Gastrocnemius medialis (tissue), 4 donors: Measurements from ENCODE around the gene ARHGAP26. TPM values are rescaled to one million over a fixed set of nuclear protein-coding genes. Genes with fewer than 3 reads are reported as not detected.

ENCODE experiments used
- ATAC-seq, 2 donors: fragments of 150-250 bp; one replicate each; pipeline ENCODE4 v1.9.1; 2016
- DNase-seq, 2 donors: peaks; one replicate each; pipeline ENCODE4 v3.0.0-alpha.2; 2019
- H3K27ac ChIP-seq, 4 donors: fragments of 200-600 bp; sonication (generic); 1 replicate in 1 of 4; 2 replicates in 3 of 4; pipeline ENCODE4 v1.5.1; 2016 to 2018; ENCODE audit warnings: mild to moderate bottlenecking in 2 of 4, moderate library complexity in 1 of 4
- H3K27me3 ChIP-seq, 3 donors: fragments of 200-600 bp; sonication (generic) in 2 of 3; 1 replicate in 1 of 3; 2 replicates in 2 of 3; pipeline versions ENCODE4 v1.5.1 to v1.6.0; 2016 to 2019; ENCODE audit warnings: mild to moderate bottlenecking in 1 of 3, moderate library complexity in 1 of 3
- H3K36me3 ChIP-seq, 2 donors: fragments of 200-600 bp; sonication (generic) in 1 of 2; one replicate each; pipeline ENCODE4 v1.5.1; 2017 to 2018
- H3K4me1 ChIP-seq, 2 donors: fragments of 200-600 bp; sonication (generic) in 1 of 2; one replicate each; pipeline ENCODE4 v1.5.1; 2016 to 2017; ENCODE audit warnings: mild to moderate bottlenecking in 2 of 2
- H3K4me3 ChIP-seq, 4 donors: fragments of 200-600 bp; sonication (generic) in 3 of 4; 1 replicate in 1 of 4; 2 replicates in 3 of 4; pipeline ENCODE4 v1.5.1; 2016 to 2019; ENCODE audit warnings: mild to moderate bottlenecking in 2 of 4
- H3K9me3 ChIP-seq, 3 donors: fragments of 200-600 bp; sonication (generic) in 2 of 3; 1 replicate in 1 of 3; 2 replicates in 2 of 3; pipeline ENCODE4 v1.5.1; 2016 to 2019
- CTCF ChIP-seq, 5 experiments: fragments of 450-650 bp in 3 of 5; fragments of 200-600 bp in 2 of 5; sonication (generic) in 2 of 5; IDR thresholded peaks in 4 of 5; conservative IDR thresholded peaks in 1 of 5; 1 replicate in 4 of 5; 2 replicates in 1 of 5; pipeline ENCODE4 v1.5.1; 2016 to 2019; ENCODE audit warnings: antibody characterized with exemption in 5 of 5, mild to moderate bottlenecking in 3 of 5, moderate library complexity in 3 of 5
- POLR2A ChIP-seq, 2 donors: fragments of 450-650 bp; IDR thresholded peaks; one replicate each; pipeline ENCODE4 v1.6.1; 2017; ENCODE audit warnings: antibody characterized with exemption in 2 of 2, mild to moderate bottlenecking in 2 of 2, moderate library complexity in 2 of 2
- in situ Hi-C, 4 donors: fragments of 200-750 bp; cut with MboI; loops; one replicate each; pipeline versions ENCODE4 v1.15.0 to v1.8.0; 2017; ENCODE audit warnings: low sequenced_read_pairs in 4 of 4
- intact Hi-C: fragments of 100-400 bp; cut with DNase I; formaldehyde crosslinking; loops from one replicate; pipeline ENCODE4 v1.15.1; 2023; ENCODE audit warnings: low total_unique reads
- total RNA-seq, 4 donors: library from RNA; depleted of rRNA; stranded (reverse); fragments of >200 nt; gene quantifications; one replicate each; pipeline versions ENCODE4 v1.1.0 to v1.2.3, GENCODE V29; 2016

ARHGAP26 gene
- total RNA-seq, 4 donors from 2014 or later, result 9.1 to 22.4 (median 13.4) TPM

GRCh38 chr5:142777850-142778249 lies 7.7 kb downstream of the ARHGAP26 start:
- Histone ChIP-seq H3K27ac (no peak overlapping the region), H3K9me3 (no peaks in the 10 kb centered on the region), H3K27me3 (no peaks in the 10 kb centered on the region), H3K4me1 (peaks cover 35 to 44% of the 10 kb centered on the region in 2 donors), H3K4me3 (no peak overlapping the region), H3K36me3 (no peaks in the 10 kb centered on the region)
- no peak for TF ChIP-seq POLR2A (IDR thresholded peaks at IDR 0.05)
- no peak for TF ChIP-seq CTCF (IDR thresholded peaks at IDR 0.05 in 4 of 5, conservative IDR thresholded peaks at IDR 0.05 in 1 of 5)
- DNase-seq, result no peak
- in situ Hi-C loops, result no loop called here
- no peak for ATAC-seq
- intact Hi-C loops, result loop anchor here (10.0 kb wide), 1 partner anchor 627 kb away; the partner anchor contains the start of gene NR3C1

- no peak for TF ChIP-seq CTCF (IDR thresholded peaks at IDR 0.05 in 4 of 5, conservative IDR thresholded peaks at IDR 0.05 in 1 of 5)
- TF ChIP-seq POLR2A (IDR thresholded peaks at IDR 0.05), result no peak
- ATAC-seq (peak in 1 of 2 donors; percentile 38), DNase-seq (no peak)
- H3K4me1 ChIP-seq, result peaks cover 41 to 48% of the 10 kb centered on the region in 2 donors
- H3K27me3 ChIP-seq, result no peaks in the 10 kb centered on the region
- no peaks in the 10 kb centered on the region for H3K9me3 ChIP-seq
- H3K36me3 ChIP-seq, result no peaks in the 10 kb centered on the region
- intact Hi-C loops (loop anchor here (10.0 kb wide), 1 partner anchor 625 kb away; the partner anchor contains the start of gene NR3C1), in situ Hi-C loops (no loop called here)
- no peak overlapping the region for H3K27ac ChIP-seq
- H3K4me3 ChIP-seq, result no peak overlapping the region
Measured at GRCh38 chr5:142779163-142779840, 9.1 kb downstream of the ARHGAP26 start.

- Histone ChIP-seq H3K4me1 (peaks cover 46 to 50% of the 10 kb centered on the region in 2 donors), H3K27ac (no peak overlapping the region), H3K27me3 (no peaks in the 10 kb centered on the region), H3K36me3 (no peaks in the 10 kb centered on the region), H3K9me3 (no peaks in the 10 kb centered on the region), H3K4me3 (no peak overlapping the region)
- ATAC-seq, result no peak
- in situ Hi-C loops, result no loop called here
- no peak for TF ChIP-seq CTCF (IDR thresholded peaks at IDR 0.05 in 4 of 5, conservative IDR thresholded peaks at IDR 0.05 in 1 of 5)
- TF ChIP-seq POLR2A (IDR thresholded peaks at IDR 0.05), result no peak
- intact Hi-C loops, result no loop called here
- no peak for DNase-seq
Measured at GRCh38 chr5:142780871-142781270, 10.7 kb downstream of the ARHGAP26 start.

GRCh38 chr5:142782976-142783530 lies 12.9 kb downstream of the ARHGAP26 start:
- ATAC-seq (peak in 1 of 2 donors; percentile 46), DNase-seq (no peak)
- H3K4me3 ChIP-seq, result no peak overlapping the region
- H3K9me3 ChIP-seq, result no peaks in the 10 kb centered on the region
- no peaks in the 10 kb centered on the region for H3K36me3 ChIP-seq
- TF ChIP-seq CTCF (IDR thresholded peaks at IDR 0.05 in 4 of 5, conservative IDR thresholded peaks at IDR 0.05 in 1 of 5), result no peak
- H3K27ac ChIP-seq, result peak overlapping the region in 3 of 4 donors; percentile 21 to 32 (median 23)
- intact Hi-C loops, result no loop called here
- H3K4me1 ChIP-seq, result peaks cover 46 to 50% of the 10 kb centered on the region in 2 donors
- no peaks in the 10 kb centered on the region for H3K27me3 ChIP-seq
- in situ Hi-C loops, result no loop called here
